Stimulated activated naive CD4-positive, alpha-beta T cell (primary cell): ENCODE data around the gene ACLY.
A peak's percentile ranks its signal among the peaks of the same experiment; 100 is the strongest.

ENCODE experiments used
- DNase-seq, 6 experiments: peaks; one replicate each; lab custom pipeline; 2025; lab: John Stamatoyannopoulos, UW

Gene ACLY

DNA sequence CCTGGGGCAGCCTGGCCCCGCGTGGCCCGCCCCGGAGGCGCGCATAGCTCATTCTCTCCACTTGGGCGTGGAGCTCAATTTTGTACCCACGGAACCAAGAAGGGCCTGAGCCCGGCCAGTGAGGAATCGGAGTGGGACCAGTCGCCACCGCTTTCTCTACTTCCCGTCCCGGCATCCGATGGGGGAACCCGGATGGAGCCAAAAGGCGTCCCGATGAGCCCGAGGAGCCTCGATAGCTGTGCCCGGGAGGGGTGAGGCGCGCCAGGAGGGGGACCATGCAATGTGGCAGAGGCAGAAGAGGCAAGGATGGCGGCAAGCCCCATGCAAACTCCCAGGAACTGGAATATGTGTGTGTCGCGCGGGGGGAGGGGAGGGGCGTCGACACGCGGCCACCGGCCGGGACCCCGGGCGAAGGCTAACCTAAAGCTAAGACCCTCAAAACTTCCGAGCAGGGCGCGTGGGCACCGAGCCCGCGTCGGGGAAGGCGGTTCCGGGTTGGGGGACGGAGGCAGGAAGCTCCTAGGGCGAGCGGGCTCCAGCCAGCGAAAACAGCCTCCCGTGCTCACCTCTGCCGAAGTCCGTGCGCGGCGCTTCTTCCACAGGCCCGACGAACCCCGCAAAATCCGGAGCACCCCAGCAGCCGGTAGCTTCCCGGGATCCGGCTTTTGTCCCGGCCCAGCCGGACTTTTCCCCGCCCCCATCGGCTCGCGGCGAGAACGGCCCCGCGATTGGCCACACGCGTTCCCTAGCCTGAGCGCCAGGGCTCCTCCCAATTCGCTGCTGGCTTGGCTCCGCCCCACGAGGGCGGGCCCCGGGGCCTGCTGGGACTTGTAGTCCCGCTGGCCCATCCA, at the start of gene ACLY:
Gene ACLY (minus strand): TSS at position 638 of the 851 bp plus-strand sequence. CDS start 5,078 bp downstream, outside the sequence.
- peak; percentile 85 to 94 (median 90) for DNase-seq

DNA sequence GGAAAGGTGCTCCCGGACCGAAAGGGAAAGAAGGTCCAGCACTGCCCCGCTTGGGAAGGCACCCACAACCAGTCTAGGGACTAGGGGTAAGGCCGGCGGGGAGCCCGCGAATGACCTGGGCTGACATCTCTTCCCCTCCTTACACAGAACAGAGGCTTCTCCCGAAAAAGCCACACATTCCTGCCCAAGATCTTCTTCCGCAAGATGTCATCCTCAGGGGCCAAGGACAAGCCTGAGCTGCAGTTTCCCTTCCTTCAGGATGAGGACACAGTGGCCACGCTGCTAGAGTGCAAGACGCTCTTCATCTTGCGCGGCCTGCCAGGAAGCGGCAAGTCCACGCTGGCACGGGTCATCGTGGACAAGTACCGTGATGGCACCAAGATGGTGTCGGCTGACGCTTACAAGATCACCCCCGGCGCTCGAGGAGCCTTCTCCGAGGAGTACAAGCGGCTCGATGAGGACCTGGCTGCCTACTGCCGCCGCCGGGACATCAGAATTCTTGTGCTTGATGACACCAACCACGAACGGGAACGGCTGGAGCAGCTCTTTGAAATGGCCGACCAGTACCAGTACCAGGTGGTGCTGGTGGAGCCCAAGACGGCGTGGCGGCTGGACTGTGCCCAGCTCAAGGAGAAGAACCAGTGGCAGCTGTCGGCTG, 49.3 kb upstream of the ACLY start:
- no peak for DNase-seq

DNA sequence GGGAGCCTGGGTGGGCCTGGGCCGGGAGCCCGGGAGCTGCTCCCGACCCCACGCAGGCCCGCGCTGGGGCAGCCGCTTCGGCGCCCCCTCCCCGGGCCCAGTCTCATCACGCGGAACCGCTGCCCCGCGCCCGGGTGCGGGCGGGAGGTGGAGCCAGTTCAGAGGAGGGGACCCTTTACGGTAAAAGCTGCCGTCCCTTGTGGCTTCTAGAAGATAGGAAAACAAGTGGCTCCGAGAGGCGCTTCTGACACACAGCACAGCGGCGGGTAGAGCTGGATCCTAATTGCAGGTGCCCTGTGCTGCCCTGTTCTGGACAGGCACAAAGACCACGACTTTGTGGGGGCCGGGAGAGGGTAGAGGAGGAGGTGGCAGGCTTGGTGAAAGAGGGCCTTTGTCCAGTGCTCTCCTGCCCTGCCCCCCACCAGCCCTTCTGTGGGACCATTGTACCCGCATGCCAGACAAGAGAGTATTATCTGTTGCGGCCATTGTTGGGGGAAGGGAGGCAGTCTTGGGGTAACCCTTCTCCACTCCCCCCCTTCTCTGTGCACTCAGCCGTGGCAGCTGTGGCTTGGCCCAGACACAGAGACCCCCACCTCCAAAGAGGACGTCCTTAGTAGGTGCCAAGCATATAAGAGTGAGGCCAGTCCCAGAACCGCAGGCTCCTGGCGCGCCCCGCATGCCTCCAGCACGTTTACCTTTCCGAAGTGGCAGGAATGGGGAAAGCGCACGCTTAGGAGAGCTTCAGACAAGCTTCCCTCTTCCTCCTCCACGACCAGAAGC, 48.6 kb upstream of the ACLY start:
- peak in 3 of 6 experiments; percentile 36 to 56 (median 53) for DNase-seq

GRCh38 chr17:41966463-41967140, 47.9 kb upstream of the ACLY start, which contains the start of gene CNP:
CNP (plus strand) TSS chr17:41966795; CDS start chr17:41966885, 90 bp downstream.
- peak; percentile 80 to 90 (median 89) for DNase-seq

GRCh38 chr17:41965694-41966462, 47.1 kb upstream of the ACLY start:
- DNase-seq = peak; percentile 23 to 74 (median 61)

DNA sequence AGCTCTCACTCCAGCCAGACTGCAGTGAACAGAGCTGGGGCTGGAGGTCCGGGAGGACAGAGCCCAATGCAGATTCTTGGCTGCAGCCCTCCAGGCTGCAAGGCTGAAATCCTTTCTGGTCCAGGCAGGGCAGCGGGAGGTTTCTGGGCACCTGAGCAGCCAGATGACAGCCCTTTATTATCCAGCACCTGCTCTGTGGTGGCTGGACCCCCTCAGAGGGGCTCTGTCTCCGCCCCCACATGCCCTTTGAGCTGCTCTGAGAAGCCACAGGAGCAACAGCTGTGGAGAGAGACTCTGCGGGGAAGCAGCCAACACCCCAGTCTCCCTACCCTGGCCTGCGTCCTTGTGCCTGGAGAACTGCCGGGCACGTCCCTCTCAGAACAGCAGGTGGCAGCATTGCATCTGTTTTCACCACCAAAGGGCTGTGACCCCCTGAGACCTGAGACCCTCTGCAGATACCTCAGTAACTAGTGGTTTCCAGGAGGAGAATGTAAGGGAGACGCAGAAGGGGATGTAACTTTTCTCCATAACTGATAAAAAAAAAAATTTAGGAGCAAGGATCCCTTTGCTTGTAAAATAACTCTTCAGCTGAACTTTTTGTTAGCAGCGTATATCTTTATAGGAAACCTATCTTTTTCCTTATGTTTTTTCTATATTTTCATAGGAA, 44.1 kb upstream of the ACLY start:
- DNase-seq = peak; percentile 36 to 75 (median 55)

GRCh38 chr17:41962111-41962510, 43.4 kb upstream of the ACLY start:
- no peak for DNase-seq

GRCh38 chr17:41959336-41960095, 40.8 kb upstream of the ACLY start:
- DNase-seq = no peak

- DNase-seq = no peak
Observed at GRCh38 chr17:41959030-41959335, 40.2 kb upstream of the ACLY start.

DNA sequence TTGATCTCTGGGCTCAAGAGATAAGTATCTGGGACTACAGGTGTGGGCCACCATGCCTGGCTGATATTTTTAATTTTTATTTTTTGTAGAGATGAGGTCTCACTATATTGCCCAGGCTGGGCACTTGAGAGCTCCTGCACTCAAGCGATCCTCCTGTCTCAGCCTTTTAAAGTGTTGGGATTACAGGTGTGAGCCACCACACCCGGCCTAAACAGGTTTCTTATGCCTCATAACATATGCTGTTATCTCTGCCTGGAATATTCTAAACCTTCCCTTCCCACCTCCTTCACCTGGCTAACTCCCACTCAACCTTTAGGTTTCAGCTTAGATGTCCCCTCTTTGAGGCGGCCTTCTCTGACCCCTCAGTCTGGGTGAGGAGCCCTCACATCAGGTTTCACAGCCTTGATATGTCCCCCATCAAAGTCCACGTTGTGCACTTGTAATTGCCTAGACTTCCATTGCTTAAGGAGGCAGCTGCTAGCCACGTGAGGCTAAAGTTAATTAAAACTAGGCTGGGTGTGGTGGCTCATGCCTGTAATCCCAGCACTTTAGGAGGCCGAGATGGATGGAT, 39.2 kb upstream of the ACLY start:
- DNase-seq = no peak

DNA sequence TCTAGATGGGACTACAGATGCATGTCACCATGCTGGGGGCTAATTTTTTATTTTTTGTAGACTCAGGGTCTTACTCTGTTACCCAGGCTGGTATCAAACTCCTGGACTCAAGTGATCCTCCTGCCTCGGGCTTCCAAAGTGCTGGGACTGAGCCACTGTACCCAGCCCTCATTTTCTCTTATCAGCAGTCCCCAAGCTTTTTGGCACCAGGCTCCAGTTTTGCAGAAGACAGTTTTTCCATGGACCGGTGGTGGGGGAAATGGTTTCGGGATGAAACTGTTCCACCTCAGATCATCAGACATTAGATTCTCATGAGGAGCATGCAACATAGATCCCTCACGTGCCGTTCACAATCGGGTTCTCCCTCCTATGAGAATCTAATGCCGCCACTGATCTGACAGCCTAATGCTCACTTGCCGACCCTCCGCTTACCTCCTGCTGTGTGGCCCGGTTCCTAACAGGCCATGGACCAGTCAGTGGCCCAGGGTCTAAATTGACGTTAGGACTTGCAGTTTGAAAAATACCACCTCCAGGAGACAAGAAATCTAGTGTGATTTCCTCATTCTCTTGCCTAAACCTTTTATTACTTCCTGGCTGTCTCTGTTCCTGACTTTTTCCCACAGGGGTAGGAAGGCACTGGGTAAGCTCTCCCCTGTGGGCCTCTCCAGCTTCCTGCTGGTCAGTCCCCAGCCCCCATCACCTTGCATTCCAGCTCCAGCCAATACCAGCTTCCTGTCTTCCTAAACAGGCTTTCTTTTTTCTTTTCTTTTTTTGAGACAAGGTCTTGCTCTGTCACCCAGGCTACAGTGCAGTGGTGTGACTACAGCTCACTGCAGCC, 38.5 kb upstream of the ACLY start:
- DNase-seq = no peak

DNA sequence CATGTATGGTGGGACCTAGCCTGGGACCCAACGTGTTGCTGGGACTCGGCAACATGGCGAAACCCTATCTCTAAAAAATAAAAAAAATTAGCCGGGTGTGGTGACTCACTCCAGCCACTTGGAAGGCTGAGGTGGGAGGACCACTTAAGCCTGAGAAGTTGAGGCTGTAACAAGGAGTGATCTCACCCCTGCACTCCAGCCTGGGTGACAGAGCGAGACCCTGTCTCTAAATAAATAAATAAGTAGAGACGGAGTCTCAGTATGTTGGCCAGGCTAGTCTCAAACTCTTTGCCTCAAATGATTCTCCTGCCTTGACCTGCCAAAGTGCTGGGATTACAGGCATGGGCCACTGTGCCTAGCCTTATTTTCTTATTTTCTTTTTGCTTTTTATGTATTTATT, 37.8 kb upstream of the ACLY start:
- no peak for DNase-seq

DNA sequence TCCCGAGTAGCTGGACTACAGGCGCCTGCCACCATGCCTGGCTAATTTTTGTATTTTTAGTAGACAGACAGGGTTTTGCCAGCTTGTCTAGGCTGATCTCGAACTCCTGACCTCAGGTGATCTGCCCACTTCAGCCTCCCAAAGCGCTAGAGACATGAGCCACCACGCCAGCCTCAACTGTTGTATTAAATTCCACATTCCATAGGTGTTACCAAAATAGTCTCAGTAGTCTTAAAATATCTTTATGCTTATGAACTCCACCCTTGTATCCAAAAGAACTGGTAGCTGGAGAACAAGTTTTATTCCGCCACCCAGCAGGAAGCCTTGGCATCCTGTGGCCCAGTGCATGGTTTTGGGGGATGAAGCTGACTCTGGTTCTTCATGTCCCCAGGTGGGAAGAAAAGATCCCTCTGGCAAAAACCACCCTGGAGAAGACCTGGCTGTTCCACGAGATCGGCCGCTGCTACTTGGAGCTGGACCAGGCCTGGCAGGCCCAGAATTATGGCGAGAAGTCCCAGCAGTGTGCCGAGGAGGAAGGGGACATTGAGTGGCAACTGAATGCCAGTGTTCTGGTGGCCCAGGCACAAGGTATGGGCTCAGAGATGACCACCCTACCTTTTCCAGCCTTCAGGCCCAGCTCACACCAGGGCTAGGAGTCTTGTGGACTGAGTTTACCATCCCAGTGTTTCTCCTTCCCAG, 30.2 kb upstream of the ACLY start:
- DNase-seq = no peak

DNA sequence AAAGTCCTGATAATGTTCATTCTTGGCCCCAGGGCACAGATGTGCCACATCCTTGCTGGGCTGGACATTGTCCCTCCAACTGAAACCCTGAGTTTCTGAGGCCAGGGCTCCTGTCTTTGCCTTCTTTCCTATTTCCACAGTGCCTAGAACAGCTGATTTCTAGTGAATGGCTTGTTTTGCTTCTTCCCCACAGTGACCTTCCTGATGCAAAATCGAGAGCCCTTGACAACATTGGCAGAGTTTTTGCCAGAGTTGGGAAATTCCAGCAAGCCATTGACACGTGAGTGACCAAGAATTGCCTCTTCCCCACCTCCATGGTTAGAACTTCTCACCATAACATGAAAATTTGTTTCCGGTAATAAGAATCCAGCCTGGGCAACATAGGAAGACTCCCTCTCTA, 26.2 kb upstream of the ACLY start:
- DNase-seq = no peak

- no peak for DNase-seq
Observed at GRCh38 chr17:41943492-41943891, 24.7 kb upstream of the ACLY start.

GRCh38 chr17:41942626-41943373, 24.0 kb upstream of the ACLY start:
- DNase-seq = no peak

DNA sequence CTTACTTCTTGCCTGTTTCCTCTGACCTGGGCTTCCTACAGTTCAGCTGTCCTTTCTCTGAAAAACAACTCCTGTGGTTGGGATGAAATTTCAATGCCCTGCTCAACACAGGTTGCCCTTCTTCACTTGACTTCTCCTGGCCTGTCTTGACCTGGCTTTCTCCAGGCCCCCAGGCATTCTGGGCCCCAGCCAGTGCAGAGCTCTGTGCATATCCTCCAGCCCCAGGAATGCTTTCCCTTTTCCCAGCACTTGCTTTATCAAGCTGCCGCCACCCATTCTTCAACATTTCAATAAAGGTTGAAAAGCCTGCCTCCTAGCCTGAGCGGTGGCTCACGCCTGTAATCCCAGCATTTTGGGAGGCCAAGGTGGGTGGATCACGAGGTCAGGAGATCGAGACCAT, 22.4 kb upstream of the ACLY start:
- no peak for DNase-seq
